Smooth muscle cell (in vitro differentiated cells): ENCODE measurements around the gene TM9SF2. TPM values are rescaled to one million over a fixed set of nuclear protein-coding genes. Genes with fewer than 3 reads are reported as not detected.
A peak's percentile ranks its signal among the peaks of the same experiment; 100 is the strongest.

Experiments used
- DNase-seq: peaks from one replicate; lab custom pipeline; 2025; ENCODE audit not compliant: unreplicated experiment; lab: John Stamatoyannopoulos, UW
- H2AFZ ChIP-seq: fragments of 200-600 bp; sonication (generic); 2 replicates; pipeline ENCODE4 v1.6.0; 2016; ENCODE audit warnings: antibody characterized with exemption, low read depth, mild to moderate bottlenecking
- H3F3A ChIP-seq: fragments of 200-600 bp; sonication (generic); 2 replicates; pipeline ENCODE4 v1.6.0; 2017; ENCODE audit warnings: antibody characterized with exemption, low read depth
- H3K27ac ChIP-seq: fragments of 200-600 bp; sonication (generic); 2 replicates; pipeline ENCODE4 v1.5.1; 2016; ENCODE audit warnings: low read depth, mild to moderate bottlenecking
- H3K27me3 ChIP-seq: fragments of 200-600 bp; sonication (generic); 2 replicates; pipeline ENCODE4 v1.6.1; 2016; ENCODE audit warnings: low read depth, mild to moderate bottlenecking
- H3K36me3 ChIP-seq: fragments of 200-600 bp; sonication (generic); 2 replicates; pipeline ENCODE4 v1.5.1; 2016; ENCODE audit warnings: low read depth
- H3K4me1 ChIP-seq: fragments of 200-600 bp; sonication (generic); 2 replicates; pipeline ENCODE4 v1.5.1; 2016; ENCODE audit warnings: low read depth
- H3K4me2 ChIP-seq: fragments of 200-600 bp; sonication (generic); 2 replicates; pipeline ENCODE4 v1.6.0; 2016; ENCODE audit warnings: mild to moderate bottlenecking
- H3K4me3 ChIP-seq: fragments of 200-600 bp; sonication (generic); 2 replicates; pipeline ENCODE4 v1.5.1; 2016; ENCODE audit warnings: mild to moderate bottlenecking
- H3K79me2 ChIP-seq: fragments of 200-600 bp; sonication (generic); 2 replicates; pipeline ENCODE4 v1.6.0; 2016; ENCODE audit warnings: low read depth, mild to moderate bottlenecking
- H3K9ac ChIP-seq: fragments of 200-600 bp; sonication (generic); 2 replicates; pipeline ENCODE4 v1.6.0; 2016; ENCODE audit warnings: low read depth
- H3K9me3 ChIP-seq: fragments of 200-600 bp; sonication (generic); replicated peaks from 2 replicates; pipeline ENCODE4 v1.5.1; 2016; ENCODE audit warnings: low read depth
- H4K20me1 ChIP-seq: fragments of 200-600 bp; sonication (generic); 2 replicates; pipeline ENCODE4 v1.6.0; 2016; ENCODE audit warnings: low read depth
- WGBS: methylation state at CpG from one replicate; pipeline ENCODE4 v1.1.7; 2016; ENCODE audit warnings: low lambda C conversion rate; 5-methylcytosine and 5-hydroxymethylcytosine counted together
- polyA plus RNA-seq: library from polyadenylated mRNA; unstranded; fragments of >200 nt; fragmentation: Nextera tagmentation; extraction: Ambion mirVana; gene quantifications from 2 replicates; pipeline ENCODE4 v1.2.1, GENCODE V29; 2016
- total RNA-seq: library from RNA; depleted of rRNA; stranded (reverse); fragments of >200 nt; gene quantifications from 2 replicates; pipeline ENCODE4 v1.2.3, GENCODE V29; 2014
- TF ChIP-seq, protein P1 (sequence below): fragments of 200-600 bp; sonication (generic); IDR thresholded peaks from 2 replicates; pipeline ENCODE4 v1.5.1; 2017; ENCODE audit warnings: borderline replicate concordance, mild to moderate bottlenecking, antibody characterized with exemption; ENCODE audit not compliant: insufficient read depth, poor library complexity, severe bottlenecking

Gene TM9SF2
- total and polyA plus RNA-seq, 2 experiments from 2014 or later = 195 to 272 TPM

GRCh38 chr13:99463646-99464397 lies 37.5 kb upstream of the TM9SF2 start:
- H3K27me3 ChIP-seq = no peaks in the 10 kb centered on the region
- H3K4me2 ChIP-seq = no peak overlapping the region
- H3K4me1 ChIP-seq = no peaks in the 10 kb centered on the region
- H3K79me2 ChIP-seq = no peaks in the 10 kb centered on the region
- 99% methylated on average over 3 of the region's 3 CpGs for WGBS
- no peaks in the 10 kb centered on the region for H3K36me3 ChIP-seq
- H3K4me3 ChIP-seq = no peak overlapping the region
- TF ChIP-seq, protein P1, sequence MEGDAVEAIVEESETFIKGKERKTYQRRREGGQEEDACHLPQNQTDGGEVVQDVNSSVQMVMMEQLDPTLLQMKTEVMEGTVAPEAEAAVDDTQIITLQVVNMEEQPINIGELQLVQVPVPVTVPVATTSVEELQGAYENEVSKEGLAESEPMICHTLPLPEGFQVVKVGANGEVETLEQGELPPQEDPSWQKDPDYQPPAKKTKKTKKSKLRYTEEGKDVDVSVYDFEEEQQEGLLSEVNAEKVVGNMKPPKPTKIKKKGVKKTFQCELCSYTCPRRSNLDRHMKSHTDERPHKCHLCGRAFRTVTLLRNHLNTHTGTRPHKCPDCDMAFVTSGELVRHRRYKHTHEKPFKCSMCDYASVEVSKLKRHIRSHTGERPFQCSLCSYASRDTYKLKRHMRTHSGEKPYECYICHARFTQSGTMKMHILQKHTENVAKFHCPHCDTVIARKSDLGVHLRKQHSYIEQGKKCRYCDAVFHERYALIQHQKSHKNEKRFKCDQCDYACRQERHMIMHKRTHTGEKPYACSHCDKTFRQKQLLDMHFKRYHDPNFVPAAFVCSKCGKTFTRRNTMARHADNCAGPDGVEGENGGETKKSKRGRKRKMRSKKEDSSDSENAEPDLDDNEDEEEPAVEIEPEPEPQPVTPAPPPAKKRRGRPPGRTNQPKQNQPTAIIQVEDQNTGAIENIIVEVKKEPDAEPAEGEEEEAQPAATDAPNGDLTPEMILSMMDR = no peak
- no peaks in the 10 kb centered on the region for H3F3A ChIP-seq
- no peaks in the 10 kb centered on the region for H3K9me3 ChIP-seq
- H3K27ac ChIP-seq = no peak overlapping the region
- no peak overlapping the region for H2AFZ ChIP-seq
- H3K9ac ChIP-seq = no peak overlapping the region
- no peak for DNase-seq
- no peaks in the 10 kb centered on the region for H4K20me1 ChIP-seq

GRCh38 chr13:99464441-99464949 lies 36.8 kb upstream of the TM9SF2 start:
- WGBS = 31% methylated on average over 9 of the region's 9 CpGs
- Histone ChIP-seq H3K9ac (no peak overlapping the region), H4K20me1 (no peaks in the 10 kb centered on the region), H2AFZ (peak overlapping the region; percentile 77), H3K4me3 (no peak overlapping the region), H3K9me3 (no peaks in the 10 kb centered on the region), H3K79me2 (no peaks in the 10 kb centered on the region), H3F3A (no peaks in the 10 kb centered on the region), H3K4me2 (peak overlapping the region; percentile 48), H3K4me1 (no peaks in the 10 kb centered on the region), H3K36me3 (no peaks in the 10 kb centered on the region), H3K27ac (peak overlapping the region; percentile 28), H3K27me3 (no peaks in the 10 kb centered on the region)
- TF ChIP-seq, protein P1 = no peak
- no peak for DNase-seq

- H3K4me2 ChIP-seq = no peak overlapping the region
- H3K4me3 ChIP-seq = no peak overlapping the region
- no peak overlapping the region for H3K27ac ChIP-seq
- H4K20me1 ChIP-seq = no peaks in the 10 kb centered on the region
- no peaks in the 10 kb centered on the region for H3K4me1 ChIP-seq
- H3K9ac ChIP-seq = no peak overlapping the region
- H3K79me2 ChIP-seq = no peaks in the 10 kb centered on the region
- DNase-seq = no peak
- 88% methylated on average over 2 of the region's 2 CpGs for WGBS
- H2AFZ ChIP-seq = peak overlapping the region; percentile 77
- H3K9me3 ChIP-seq = no peaks in the 10 kb centered on the region
- H3K36me3 ChIP-seq = no peaks in the 10 kb centered on the region
- no peaks in the 10 kb centered on the region for H3F3A ChIP-seq
- no peaks in the 10 kb centered on the region for H3K27me3 ChIP-seq
- TF ChIP-seq, protein P1 = no peak
Measured at GRCh38 chr13:99465454-99465853, 35.8 kb upstream of the TM9SF2 start.

GRCh38 chr13:99467764-99468163 lies 33.5 kb upstream of the TM9SF2 start:
- Histone ChIP-seq H3F3A (no peaks in the 10 kb centered on the region), H3K79me2 (no peaks in the 10 kb centered on the region), H3K4me2 (peak overlapping the region; percentile 17), H3K4me3 (no peak overlapping the region), H3K27ac (peak overlapping the region; percentile 14), H3K9ac (no peak overlapping the region), H3K4me1 (no peaks in the 10 kb centered on the region), H2AFZ (no peak overlapping the region), H3K9me3 (no peaks in the 10 kb centered on the region), H3K36me3 (no peaks in the 10 kb centered on the region), H4K20me1 (no peaks in the 10 kb centered on the region), H3K27me3 (no peaks in the 10 kb centered on the region)
- WGBS = 41% methylated on average over 4 of the region's 4 CpGs
- TF ChIP-seq, protein P1 = no peak
- DNase-seq = no peak
